Left forelimb (tissue), 1 donor: ENCODE measurements around the gene OLFM3.

Experiments used
- DNase-seq: peaks from one replicate; pipeline ENCODE4 v3.0.0-alpha.2; 2018; ENCODE audit warnings: low spot score

The OLFM3 gene

DNA sequence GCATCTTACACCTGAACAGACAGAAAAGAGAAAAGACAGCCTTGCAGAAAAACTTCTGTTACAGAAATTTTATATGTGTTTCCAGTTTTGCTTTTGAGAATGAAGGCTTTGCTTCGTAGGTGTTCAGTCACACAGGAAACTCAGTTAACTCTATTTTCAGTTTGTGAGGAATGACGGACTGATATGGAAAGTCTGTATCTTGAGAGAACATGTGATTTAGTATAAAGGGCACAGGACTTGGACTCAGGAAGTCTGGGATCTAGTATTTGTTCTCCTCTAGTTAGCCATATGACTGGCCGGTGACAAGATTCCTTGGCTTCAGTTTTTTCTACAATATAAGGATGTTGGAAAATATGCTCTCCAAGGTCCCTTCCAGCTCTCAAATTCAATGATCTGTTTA, 149.1 kb downstream of the OLFM3 start:
- DNase-seq, result no peak

- DNase-seq, result no peak
Measured at GRCh38 chr1:101846820-101847219, 149.9 kb downstream of the OLFM3 start.

GRCh38 chr1:101843160-101843559, 153.6 kb downstream of the OLFM3 start:
- no peak for DNase-seq

- no peak for DNase-seq
Measured at GRCh38 chr1:101841824-101842223, 154.9 kb downstream of the OLFM3 start.

DNA sequence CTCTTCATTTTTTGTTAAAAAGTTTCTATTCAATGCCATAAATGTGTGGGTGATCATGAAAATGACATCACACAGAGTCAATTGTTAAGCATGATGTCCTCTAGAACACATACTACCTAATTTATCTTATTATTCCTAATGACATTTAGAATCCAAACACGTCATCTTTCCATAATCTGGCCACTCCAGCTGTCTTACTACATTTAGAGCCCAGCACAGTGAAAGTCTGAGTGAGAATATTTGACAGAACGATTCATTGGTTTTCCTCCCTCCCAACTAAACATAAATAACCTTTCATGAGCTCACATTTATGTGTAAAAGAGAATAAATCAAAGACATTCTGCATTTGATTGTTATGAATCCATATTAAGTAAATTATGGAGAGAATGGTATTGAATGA, 160.7 kb downstream of the OLFM3 start:
- no peak for DNase-seq

- DNase-seq, result no peak
Measured at GRCh38 chr1:101833312-101833711, 163.4 kb downstream of the OLFM3 start.

DNA sequence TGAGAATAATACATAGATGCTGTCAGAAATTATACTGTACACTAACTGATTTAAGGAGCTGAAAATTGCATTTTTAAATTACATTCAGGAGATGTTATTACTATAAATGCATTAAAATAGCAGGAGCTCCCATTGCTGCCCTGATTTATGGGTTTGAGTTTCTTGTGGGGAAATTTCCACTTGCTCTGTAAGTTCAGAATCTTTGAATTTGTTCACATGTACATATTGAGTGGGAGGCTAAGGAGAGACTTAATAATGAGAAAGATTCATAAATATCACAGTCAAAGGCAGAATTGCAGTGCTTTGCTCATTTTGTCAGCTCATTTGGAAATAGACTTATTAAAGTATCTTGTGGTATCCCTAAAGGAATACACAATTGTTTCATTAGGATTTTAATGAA, 170.3 kb downstream of the OLFM3 start:
- DNase-seq, result no peak

DNA sequence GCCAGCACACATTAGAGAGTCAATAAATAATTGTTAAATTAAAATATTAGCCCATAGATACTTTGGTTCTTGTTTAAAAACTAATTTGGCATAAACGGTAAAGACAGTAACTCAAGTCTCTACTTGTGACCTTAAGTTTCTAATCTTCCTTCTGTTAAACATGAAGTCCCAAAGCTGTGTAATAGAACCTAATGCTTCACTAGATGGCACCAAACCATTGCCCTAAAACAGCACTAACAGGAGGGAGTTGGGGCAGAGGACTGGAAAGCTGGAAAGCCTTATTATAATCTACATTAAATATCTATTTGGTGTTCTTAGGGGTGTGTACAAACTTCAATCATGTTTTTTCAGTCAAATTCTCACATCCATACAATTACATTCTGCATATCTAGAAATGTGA, 176.7 kb downstream of the OLFM3 start:
- no peak for DNase-seq

- no peak for DNase-seq
Measured at GRCh38 chr1:101816262-101816661, 180.5 kb downstream of the OLFM3 start.

- DNase-seq, result no peak
Measured at GRCh38 chr1:101798417-101798816, 198.3 kb downstream of the OLFM3 start.

GRCh38 chr1:101797722-101798121, 199.0 kb downstream of the OLFM3 start:
- no peak for DNase-seq

GRCh38 chr1:101781201-101781831, 215.4 kb downstream of the OLFM3 start:
- DNase-seq, result no peak

DNA sequence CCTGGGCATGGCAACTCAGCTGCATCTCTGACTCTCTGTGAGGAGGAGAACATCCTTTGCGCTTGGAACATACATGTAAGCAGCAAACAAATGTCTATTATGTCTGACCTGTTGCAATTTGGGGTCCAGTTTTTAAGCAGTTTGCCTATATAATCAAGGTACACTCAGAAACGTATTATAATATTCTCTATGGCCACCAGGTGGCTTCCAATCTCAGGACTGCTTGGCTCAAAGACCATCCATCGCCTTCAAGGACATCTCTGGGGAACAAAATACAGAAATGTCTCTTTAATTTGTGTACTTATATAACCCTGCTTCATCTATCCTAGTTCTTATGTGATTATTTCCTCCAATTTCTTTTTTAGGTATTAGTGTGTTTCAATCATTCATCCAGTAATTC, 227.2 kb downstream of the OLFM3 start:
- no peak for DNase-seq

GRCh38 chr1:101757985-101758384, 238.7 kb downstream of the OLFM3 start:
- DNase-seq, result no peak

- no peak for DNase-seq
Measured at GRCh38 chr1:101756411-101756810, 240.3 kb downstream of the OLFM3 start.
